GM12878 (cell line): ENCODE results near the gene PRR23B. TPM values are rescaled to one million over a fixed set of nuclear protein-coding genes. Genes with fewer than 3 reads are reported as not detected.

Experiments used
- ATAC-seq: fragments of 200-7000 bp; cut with Tn5 transposase; 3 replicates; pipeline ENCODE4 v1.9.1; 2020; ENCODE audit warnings: mild to moderate bottlenecking, moderate library complexity
- BruUV-seq: library from RNA; stranded (reverse); fragments of 400-500 nt; replicated peaks from 2 replicates; lab custom pipeline; 2021; lab: Mats Ljungman, UMichigan
- CTCF ChIA-PET: fragments of 300-600 bp; sonication (Branson Sonifier 250); formaldehyde crosslinking; extraction: SDS; loops from one replicate; lab custom pipeline; 2021; ENCODE audit warnings: inconsistent platforms; lab: Yijun Ruan, JAX
- POLR2A ChIA-PET: fragments of 350-600 bp; formaldehyde crosslinking; extraction: SDS; loops from one replicate; lab custom pipeline; 2021; ENCODE audit warnings: inconsistent platforms; lab: Charles Lee
- RAD21 ChIA-PET: fragments of 300-600 bp; sonication (Branson Sonifier 250); formaldehyde crosslinking; loops from one replicate; lab custom pipeline; 2023; ENCODE audit warnings: antibody characterized with exemption; ENCODE audit not compliant: unreplicated experiment; lab: Charles Lee
- SMC1A ChIA-PET: fragments of 300-600 bp; sonication (Branson Sonifier 250); formaldehyde crosslinking; loops from one replicate; lab custom pipeline; 2023; ENCODE audit not compliant: unreplicated experiment, uncharacterized antibody; lab: Charles Lee
- DNase-seq: peaks from one replicate; pipeline ENCODE4 v3.0.0-alpha.2; 2011; ENCODE audit warnings: low read depth, low spot score
- FAIRE-seq: peaks from 3 replicates; lab custom pipeline; 2011; peaks lifted over from hg19 to GRCh38; lab: Jason Lieb, UNC
- H2AFZ ChIP-seq: 2 replicates; pipeline ENCODE4 v1.6.0; 2011; ENCODE audit warnings: low read depth, low read length, control low read depth; ENCODE audit not compliant: control insufficient read depth
- H3K27ac ChIP-seq: 2 replicates; pipeline ENCODE4 v1.5.1; 2011; ENCODE audit warnings: control low read depth; ENCODE audit not compliant: control insufficient read depth, insufficient read depth
- H3K27me3 ChIP-seq, 2 experiments: replicated peaks in 1 of 2; 2 replicates each; pipeline versions ENCODE4 v1.6.0 to v1.6.1; 2011; ENCODE audit warnings: low read length in 1 of 2; ENCODE audit not compliant: control insufficient read depth in 2 of 2, insufficient read depth in 2 of 2
- H3K36me3 ChIP-seq, 2 experiments: 2 replicates each; pipeline ENCODE4 v1.5.1; 2011; ENCODE audit warnings: low read length in 1 of 2; ENCODE audit not compliant: control insufficient read depth in 2 of 2, insufficient read depth in 2 of 2
- H3K4me1 ChIP-seq: 2 replicates; pipeline ENCODE4 v1.6.1; 2011; ENCODE audit warnings: mild to moderate bottlenecking, low read length, moderate library complexity, mixed read lengths; ENCODE audit not compliant: control insufficient read depth, insufficient read depth
- H3K4me2 ChIP-seq: 2 replicates; pipeline ENCODE4 v1.6.0; 2011; ENCODE audit warnings: control low read depth; ENCODE audit not compliant: control insufficient read depth, insufficient read depth
- H3K4me3 ChIP-seq: fragments of 200-600 bp; sonication (generic); 2 replicates; pipeline ENCODE4 v1.5.1; 2016
- H3K79me2 ChIP-seq: 2 replicates; pipeline ENCODE4 v1.6.0; 2011; ENCODE audit warnings: low read length; ENCODE audit not compliant: control insufficient read depth, insufficient read depth
- H3K9ac ChIP-seq: 2 replicates; pipeline ENCODE4 v1.8.0; 2011; ENCODE audit warnings: low read length, control low read depth, mixed read lengths; ENCODE audit not compliant: control insufficient read depth, insufficient read depth
- H3K9me3 ChIP-seq: replicated peaks from 3 replicates; pipeline ENCODE4 v1.5.1; 2011; ENCODE audit warnings: mild to moderate bottlenecking, low read length; ENCODE audit not compliant: control insufficient read depth, insufficient read depth
- H4K20me1 ChIP-seq: 2 replicates; pipeline ENCODE4 v1.6.0; 2011; ENCODE audit not compliant: control insufficient read depth, insufficient read depth
- BHLHE40 ChIP-seq, 2 experiments: fragments of 450-650 bp in 1 of 2; IDR thresholded peaks; 2 replicates each; pipeline ENCODE4 v1.6.1; 2011 to 2017; ENCODE audit warnings: low read depth in 2 of 2, borderline replicate concordance in 1 of 2, improper control_type of control experiment in 1 of 2, low read length in 1 of 2, mild to moderate bottlenecking in 1 of 2
- CTCF ChIP-seq, 3 experiments: IDR thresholded peaks in 2 of 3; conservative IDR thresholded peaks in 1 of 3; 2 replicates each; pipeline ENCODE4 v1.5.1; 2011; ENCODE audit warnings: low read depth in 3 of 3, low read length in 3 of 3, mild to moderate bottlenecking in 3 of 3, control low read depth in 2 of 3, moderate library complexity in 2 of 3, inconsistent platforms in 1 of 3, mixed read lengths in 1 of 3; ENCODE audit not compliant: control insufficient read depth in 2 of 3, insufficient read depth in 1 of 3; ENCODE audit errors: extremely low read depth in 1 of 3
- NR2F1 ChIP-seq: fragments of 450-650 bp; conservative IDR thresholded peaks from 2 replicates; pipeline ENCODE4 v1.6.1; 2017; ENCODE audit warnings: mild to moderate bottlenecking
- SMAD5 ChIP-seq: IDR thresholded peaks from 2 replicates; pipeline ENCODE4 v1.6.1; 2016; ENCODE audit warnings: antibody characterized with exemption, low read depth
- YBX1 ChIP-seq: fragments of 450-650 bp; IDR thresholded peaks from 2 replicates; pipeline ENCODE4 v1.6.1; 2016; ENCODE audit warnings: antibody characterized with exemption
- WGBS: methylation state at CpG from one replicate; pipeline ENCODE4 v1.1.6; 2016; ENCODE audit warnings: low lambda C conversion rate; ENCODE audit not compliant: insufficient replicate concordance, insufficient coverage; ENCODE audit errors: missing lambda C conversion rate; 5-methylcytosine and 5-hydroxymethylcytosine counted together
- in situ Hi-C: fragments of 300-500 bp; cut with MboI; formaldehyde crosslinking; loops from 9 replicates; pipeline ENCODE4 v1.14.3; 2018; ENCODE audit warnings: mixed read lengths
- intact Hi-C: fragments of 100-400 bp; cut with micrococcal nuclease; formaldehyde crosslinking; loops from one replicate; pipeline ENCODE4 v1.14.2; 2022; ENCODE audit not compliant: unreplicated experiment
- polyA plus RNA-seq, 11 experiments: library from polyadenylated mRNA; depleted of rRNA in 4 of 11; unstranded in 6 of 11; stranded (reverse) in 5 of 11; fragments of >200 nt; fragmentation: Nextera tagmentation in 4 of 11; fragmentation: Illumina TruSeq in 1 of 11; extraction: Ambion mirVana in 4 of 11; extraction: Trizol in 1 of 11; gene quantifications; 1 replicate in 1 of 11; 2 replicates in 10 of 11; pipeline versions ENCODE4 v1.2.1 to v1.2.3, GENCODE V29; 2011 to 2016; ENCODE audit warnings: inconsistent platforms in 2 of 11, missing spikeins in 2 of 11, low read depth in 1 of 11
- total RNA-seq, 4 experiments: library from RNA; depleted of rRNA in 3 of 4; stranded (reverse); fragments of >200 nt in 3 of 4; fragmentation: Illumina TruSeq in 1 of 4; extraction: Trizol in 1 of 4; gene quantifications; 2 replicates each; pipeline versions ENCODE4 v1.2.1 to v1.2.3, GENCODE V29; 2013 to 2021

PRR23B gene
- total and polyA plus RNA-seq, 10 of the 15 experiments (the other 5 are each of a cell fraction or from before 2014, with no cell fraction given): not detected

DNA sequence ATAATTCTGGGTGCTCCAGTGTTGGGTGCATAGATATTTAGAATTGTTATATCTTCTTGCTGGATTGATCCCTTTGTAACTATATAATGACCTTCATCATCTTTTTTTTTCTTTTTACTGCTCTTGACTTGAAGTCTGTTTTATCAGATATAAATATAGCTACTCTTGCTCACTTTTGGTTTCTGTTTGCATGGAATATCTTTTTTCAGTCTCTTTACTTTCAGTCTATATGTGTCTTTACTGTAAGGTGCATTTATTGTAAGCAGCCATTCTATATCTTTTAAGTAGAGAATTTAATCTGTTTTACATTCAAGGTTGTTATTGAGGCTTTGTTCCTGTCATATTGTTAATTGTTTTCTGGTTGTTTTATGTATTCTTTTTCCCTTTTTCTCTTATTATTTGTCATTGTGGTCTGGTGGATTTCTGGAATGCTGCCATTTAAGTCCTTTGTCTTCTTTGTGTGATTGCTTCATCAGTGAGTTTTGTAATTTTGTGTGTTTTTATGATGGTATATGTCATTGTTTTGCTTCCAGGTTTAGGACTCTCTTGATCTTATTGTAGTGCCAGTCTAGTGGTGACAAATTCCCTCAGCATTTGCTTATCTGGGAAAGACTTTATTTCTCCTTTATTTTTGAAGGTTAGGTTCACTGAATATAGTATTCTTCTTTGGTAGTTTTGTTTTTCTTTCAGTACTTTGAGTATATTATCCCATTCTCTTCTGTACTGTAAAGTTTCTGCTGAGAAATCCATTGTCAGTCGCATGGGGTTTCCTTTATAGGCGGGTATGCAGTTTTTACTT, 32.3 kb upstream of the PRR23B start (continued):
- no peak for TF ChIP-seq BHLHE40 (IDR thresholded peaks at IDR 0.05; ENCODE audit: borderline replicate concordance in 1 of 2, low read depth in 2 of 2, low read length in 1 of 2)
- no peak for TF ChIP-seq YBX1
- TF ChIP-seq NR2F1: no peak

DNA sequence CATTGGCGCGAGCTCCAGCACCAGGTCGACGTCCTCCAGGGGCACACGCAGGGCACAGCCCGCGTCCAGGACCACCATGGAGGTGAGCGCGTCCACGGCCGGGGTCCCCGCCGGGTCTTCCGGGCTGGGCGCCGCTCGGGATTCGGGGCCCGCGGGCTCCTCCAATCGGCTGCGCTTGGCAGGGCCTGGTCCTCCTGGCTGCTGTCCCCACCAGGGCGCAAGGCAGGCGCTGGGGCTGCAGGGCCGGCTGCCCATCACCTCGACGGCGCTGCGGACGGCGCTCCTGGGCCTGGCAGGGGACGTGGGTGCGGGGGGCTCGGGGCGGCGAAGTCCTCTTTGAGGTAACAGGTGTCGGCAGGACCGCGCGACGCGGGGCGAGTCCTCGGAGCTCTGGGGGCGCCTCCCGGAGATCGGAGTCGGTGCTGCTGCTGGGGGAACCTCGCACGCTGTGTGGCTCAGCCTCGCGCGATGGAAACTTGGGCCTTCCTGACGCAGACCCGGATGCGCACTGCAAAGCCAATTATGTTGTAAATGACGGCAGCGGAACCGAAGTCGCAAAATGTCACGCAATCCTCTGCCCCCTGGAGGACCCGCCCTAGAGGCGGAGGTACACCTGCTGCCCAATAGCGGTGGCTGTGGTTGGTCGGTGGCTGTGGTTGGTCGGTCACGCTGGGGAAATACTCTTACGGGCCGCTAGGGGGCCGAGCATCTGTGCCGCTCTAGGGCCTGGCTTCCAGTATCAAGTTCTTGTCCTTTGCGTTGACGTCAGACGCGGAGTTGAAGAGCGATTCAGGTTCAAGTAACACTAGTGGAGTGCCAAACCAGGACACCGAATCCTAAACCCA, 23.9 kb upstream of the PRR23B start, which contains the start of gene PRR23C:
PRR23C (minus strand) TSS at position 527 of the 845 bp plus-strand sequence; CDS start at position 255, 272 bp downstream.
- DNase-seq (no peak), FAIRE-seq (no peak), ATAC-seq (no peak)
- RAD21 ChIA-PET: no interaction called here
- H3K27ac ChIP-seq: no peak within 1 kb of the TSS
- no peaks in the 10 kb centered on the region for H3K79me2 ChIP-seq
- POLR2A ChIA-PET: no interaction called here
- H3K4me1 ChIP-seq: no peaks in the 10 kb centered on the region
- no peaks in the 10 kb centered on the region for H3K36me3 ChIP-seq
- H3K4me2 ChIP-seq: no peak within 1 kb of the TSS
- no peaks in the 10 kb centered on the region for H4K20me1 ChIP-seq
- 88% methylated on average over 72 of the region's 77 CpGs for WGBS
- no TSS peak for BruUV-seq
- no peak within 1 kb of the TSS for H3K4me3 ChIP-seq
- H3K9me3 ChIP-seq: no peaks in the 10 kb centered on the region; the same call in 2 of the 3 replicates
- no peak within 1 kb of the TSS for H2AFZ ChIP-seq
- intact Hi-C loops (no loop called here), in situ Hi-C loops (no loop called here)
- no peaks in the 10 kb centered on the region for H3K27me3 ChIP-seq
- no peak within 1 kb of the TSS for H3K9ac ChIP-seq
- SMC1A ChIA-PET: no interaction called here
- TF ChIP-seq SMAD5 (no peak), CTCF (IDR thresholded peaks at IDR 0.05 in 2 of 3, conservative IDR thresholded peaks at IDR 0.05 in 1 of 3; ENCODE audit: control insufficient read depth in 2 of 3, extremely low read depth in 1 of 3, insufficient read depth in 1 of 3, low read depth in 3 of 3, low read length in 3 of 3) (0 out of 6 replicates have a peak, but pooled peaks of 1 of the 3 experiments have one; percentile 3)
- CTCF ChIA-PET: no interaction called here
